HG03139 (cell line): ENCODE results near the gene ZCCHC13.
"Not testable (repeated sequence)": the region's sequence is repeated elsewhere in the genome, so short reads cannot be mapped to it uniquely, and the experiment has no call there.

ENCODE experiments used
- ATAC-seq: cut with Tn5 transposase; IDR thresholded peaks from one replicate; pipeline ENCODE4 v1.9.1; 2021; ENCODE audit not compliant: unreplicated experiment

Gene ZCCHC13

DNA sequence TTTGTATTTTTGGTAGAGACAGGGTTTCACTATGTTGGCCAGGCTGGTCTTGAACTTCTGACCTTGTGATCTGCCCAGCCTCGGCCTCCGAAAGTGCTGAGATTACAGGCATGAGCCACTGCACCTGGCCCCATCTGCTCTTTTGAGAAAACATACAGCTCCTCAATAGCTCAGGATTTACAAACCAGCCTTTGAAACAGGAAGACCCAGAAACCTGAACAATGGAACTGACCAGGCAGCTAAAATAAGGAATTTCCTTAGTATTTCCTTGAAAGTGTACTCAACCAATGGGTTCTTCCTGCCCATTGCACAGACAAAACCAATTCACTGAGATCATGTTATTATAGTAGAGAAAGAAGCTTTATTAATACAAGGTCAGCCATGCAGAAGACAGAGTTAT is 15.3 kb downstream of the ZCCHC13 start:
- not testable (repeated sequence) for ATAC-seq

DNA sequence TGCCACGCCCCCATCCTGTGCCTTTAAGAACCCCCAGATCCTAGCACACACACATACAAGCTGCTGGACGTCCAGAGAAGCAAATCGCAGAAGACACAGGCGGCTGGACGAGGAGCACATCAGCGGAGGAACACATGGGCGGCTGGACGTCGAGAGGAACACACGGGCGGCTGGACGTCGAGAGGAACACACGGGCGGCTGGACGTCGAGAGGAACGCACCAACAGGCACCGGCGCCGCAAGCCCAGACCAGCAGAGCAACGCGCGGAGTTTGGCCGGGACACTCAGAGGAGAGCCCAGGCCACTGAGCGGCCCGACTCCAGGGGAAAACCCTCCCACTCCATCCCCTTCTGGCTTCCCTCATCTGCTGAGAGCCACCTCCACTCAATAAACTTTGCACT is 17.2 kb downstream of the ZCCHC13 start:
- no peak for ATAC-seq

DNA sequence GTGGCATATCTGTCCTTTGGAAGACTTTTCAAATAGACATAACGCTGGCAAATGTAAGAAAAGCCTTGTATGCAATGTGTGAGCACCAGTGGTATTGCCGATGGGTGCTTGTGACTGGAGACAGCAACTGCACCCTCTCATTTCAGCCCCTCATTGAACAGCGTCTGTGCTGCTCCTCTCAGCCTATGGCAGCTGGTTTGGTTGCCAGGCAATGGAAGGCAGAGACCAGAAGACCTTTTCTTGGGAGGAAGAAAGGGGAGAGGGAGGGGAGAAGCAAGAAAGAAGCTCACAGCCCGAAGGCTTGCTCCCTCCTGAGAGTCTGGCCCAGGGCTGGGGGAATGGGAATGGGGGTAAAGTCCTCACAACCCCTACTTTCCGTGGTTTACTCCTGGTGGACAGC is 20.2 kb downstream of the ZCCHC13 start:
- no peak for ATAC-seq

DNA sequence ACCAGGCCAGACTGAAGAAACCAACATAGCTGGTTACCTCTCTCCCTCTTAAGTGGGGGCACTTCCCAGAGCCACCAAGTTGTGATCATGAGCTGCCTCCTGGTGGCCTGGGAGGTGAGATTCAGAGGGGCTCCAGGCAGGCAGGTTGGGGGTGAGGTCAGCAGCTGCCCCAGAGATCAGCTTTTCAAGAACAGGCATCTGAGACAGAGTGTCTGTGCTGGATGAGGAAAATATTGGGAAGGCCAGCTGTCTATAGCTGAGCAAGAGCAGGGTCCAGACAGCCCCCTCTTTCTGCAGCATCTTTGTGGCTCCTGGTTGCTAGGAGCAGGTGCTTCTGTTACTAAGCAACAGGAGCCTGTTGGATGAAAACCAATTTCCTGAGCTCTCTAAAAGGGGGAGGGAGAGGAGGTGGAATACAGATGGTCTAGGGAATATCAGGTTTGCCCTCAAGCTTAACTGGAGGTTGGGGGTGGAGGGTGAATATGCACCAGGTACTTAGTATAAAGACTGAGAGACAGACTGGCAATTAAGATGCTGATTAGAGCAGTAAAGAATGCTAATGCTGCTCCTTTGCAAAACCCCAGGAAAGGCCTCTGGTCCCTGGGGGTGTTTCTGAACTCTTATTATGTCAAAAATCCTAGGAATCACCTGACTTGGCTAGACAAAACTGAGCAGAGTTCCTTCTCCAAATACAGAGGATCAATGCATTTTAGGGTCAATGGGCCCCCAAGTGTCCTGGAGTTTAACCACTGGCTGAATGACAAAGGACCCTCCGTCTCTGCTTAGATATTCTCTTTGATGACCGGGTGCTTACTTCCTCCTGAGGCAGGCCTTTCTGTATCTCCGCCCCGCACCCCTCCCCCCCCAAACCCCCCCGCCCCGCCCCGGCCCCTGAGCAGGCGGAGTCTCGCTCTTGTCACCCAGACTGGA is 21.4 kb downstream of the ZCCHC13 start:
- no peak for ATAC-seq

DNA sequence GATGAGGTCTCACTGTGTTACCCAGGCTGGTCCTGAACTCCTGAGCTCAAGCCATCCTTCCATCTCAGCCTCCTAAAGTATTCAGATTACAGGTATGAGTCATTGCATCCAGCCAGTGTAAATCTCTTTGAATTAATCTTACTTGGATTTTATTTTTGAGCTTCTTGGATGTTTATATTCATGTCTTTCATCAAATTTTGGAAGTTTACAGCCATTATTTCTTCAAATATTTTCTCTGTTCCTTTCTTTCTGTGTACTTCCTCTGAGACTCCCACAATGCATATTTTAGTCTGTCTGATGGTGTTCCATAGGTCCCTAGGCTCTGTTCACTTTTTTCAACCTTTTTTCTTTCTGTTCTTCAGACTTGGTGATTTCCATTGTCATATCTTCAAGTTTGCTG is 34.9 kb downstream of the ZCCHC13 start:
- no peak for ATAC-seq

DNA sequence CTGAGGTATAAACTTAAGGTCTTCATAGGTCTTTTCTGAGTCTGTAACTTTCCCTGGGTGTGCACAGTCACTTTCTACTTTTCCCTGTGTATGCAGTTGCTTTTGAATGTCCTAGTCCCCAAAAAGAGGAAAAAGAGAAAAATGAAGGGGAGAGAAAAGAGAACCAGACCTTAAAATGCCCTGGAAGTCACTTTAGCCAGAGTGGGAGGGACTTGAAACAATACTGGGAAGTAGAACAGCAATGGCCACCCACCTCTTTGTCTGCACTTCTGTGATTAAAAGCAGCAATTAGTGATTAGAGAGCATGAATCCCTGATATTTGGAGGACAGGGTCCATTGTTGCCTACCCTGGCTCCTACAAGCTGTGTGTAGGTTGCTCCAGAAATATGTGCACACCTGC is 36.1 kb downstream of the ZCCHC13 start:
- no peak for ATAC-seq

DNA sequence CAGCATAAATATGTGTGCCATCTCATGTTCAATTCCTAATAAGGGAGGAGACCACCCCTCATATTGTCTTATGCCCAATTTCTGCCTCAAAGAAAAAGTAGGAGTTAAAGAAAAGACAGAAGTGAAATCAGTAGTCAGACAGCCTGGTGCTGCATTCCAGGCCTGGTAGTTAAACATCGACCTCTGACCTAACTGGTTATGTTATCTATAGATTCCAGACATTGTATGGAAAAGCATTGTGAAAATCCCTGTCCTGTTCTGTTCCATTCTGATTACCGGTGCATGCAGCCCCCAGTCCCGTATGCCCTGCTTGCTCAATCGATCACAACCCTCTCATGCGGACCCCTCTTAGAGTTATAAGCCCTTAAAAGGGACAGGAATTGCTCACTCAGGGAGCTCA is 38.2 kb downstream of the ZCCHC13 start:
- not testable (repeated sequence) for ATAC-seq

DNA sequence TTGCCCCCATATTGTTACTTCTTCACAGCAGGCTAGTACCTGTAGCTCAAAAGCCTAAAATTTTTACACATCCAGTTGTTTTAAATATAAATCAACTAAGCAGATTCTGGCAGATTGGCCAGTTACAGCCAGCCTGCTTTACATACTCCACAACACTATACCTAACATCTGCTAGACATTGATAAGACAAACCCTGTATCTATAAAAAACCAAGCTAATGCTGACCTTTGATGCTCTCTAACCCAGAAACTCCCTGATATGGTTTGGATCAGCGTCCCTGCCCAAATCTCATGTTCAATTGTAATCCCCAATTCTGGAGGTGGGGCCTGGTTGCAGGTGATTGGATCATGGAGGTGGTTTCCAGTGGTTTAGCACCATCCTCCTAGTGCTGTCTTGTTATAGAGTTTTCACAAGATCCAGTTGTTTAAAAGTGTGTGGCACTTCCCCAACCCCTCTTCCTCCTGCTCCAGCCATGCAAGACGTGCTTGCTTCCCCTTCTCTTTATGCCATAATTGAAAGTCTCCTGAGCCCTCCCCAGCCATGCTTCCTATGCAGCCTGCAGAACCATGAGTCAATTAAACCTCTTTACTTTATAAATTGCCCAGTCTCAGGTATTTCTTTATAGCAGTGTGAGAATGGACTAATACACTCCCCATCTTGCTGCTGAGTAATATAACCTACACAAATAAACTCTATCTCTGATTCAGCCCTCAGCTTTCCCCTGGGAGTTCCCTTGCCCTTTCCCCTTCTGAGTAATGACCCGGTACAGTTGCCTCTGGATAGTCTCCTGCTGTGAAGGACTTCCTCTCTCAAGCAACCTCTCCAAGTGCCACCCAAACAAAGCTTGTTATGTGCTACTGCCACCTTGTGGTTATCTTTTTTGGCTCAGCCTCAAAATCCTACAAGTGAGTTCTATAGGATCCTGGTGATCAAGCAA is 39.6 kb downstream of the ZCCHC13 start:
- no peak for ATAC-seq

DNA sequence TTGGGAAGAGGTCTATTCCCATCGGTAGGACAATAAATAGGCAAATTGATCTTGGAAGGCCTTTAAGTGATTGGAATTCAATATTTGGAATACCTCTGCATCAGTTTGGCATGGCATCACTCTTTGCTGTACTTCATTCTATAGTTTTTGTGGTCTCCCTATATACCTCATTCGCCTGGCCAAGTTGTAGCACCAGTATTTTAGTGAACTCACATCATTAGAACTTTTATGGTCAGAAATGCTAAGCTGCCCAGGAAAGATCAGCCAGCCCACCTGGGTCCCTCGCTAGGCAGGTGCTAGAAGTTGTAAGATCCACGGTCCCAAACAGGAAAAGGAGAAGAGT is 40.3 kb downstream of the ZCCHC13 start:
- no peak for ATAC-seq

DNA sequence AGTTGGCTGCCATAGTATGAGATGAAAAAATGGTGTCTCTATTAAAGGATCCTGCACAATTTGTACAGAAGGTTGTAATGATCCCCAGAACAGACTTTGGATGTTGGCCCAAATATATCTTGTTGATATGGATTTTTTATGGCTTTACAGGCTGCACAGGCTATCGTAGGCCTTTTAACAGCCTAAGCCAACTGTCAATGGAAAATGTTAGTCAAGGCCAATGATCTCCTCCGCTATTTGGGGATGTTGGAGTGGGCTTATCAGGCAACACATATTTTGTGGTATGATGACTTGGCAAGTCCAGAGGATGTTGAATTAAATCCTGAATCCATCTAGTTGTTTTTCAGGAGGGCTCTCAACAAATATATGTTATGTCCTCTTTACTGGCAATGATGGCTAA is 42.1 kb downstream of the ZCCHC13 start:
- no peak for ATAC-seq

DNA sequence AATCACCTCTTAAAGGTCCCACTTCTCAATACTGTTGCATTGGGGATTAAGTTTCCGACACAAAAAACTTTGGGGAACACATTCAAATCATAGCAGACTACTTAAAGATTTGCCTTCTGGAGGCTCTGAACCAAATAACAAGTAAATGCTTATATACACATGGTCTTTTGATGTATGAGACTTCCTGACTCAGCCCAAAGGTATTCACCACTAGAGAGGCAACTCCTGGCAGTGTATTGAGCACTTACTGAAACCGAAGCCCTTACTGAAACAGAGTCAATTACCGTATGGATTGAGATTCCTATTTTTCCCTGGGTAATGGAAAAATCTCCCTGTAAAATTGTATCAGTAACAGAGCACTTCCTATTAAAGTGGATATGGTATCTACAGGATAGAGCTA is 45.4 kb downstream of the ZCCHC13 start:
- no peak for ATAC-seq

DNA sequence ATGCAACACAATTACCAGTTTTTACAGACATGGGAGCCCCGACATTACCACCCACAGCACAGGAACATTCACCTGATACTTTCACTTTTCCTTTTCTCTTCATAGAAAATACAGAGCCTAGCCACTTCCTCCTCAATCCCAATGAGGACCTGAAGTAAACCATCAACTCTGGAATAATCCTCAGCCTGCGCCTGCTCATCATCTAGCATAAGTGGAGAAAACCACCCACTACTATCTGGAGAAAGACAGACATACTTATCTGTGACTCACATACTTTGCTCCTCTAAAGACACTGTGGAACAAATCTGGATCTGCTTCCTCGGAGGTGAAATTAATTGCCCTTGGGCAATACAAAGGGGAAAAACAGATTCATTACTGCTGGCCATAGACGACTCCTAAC is 47.8 kb downstream of the ZCCHC13 start:
- ATAC-seq, result no peak

DNA sequence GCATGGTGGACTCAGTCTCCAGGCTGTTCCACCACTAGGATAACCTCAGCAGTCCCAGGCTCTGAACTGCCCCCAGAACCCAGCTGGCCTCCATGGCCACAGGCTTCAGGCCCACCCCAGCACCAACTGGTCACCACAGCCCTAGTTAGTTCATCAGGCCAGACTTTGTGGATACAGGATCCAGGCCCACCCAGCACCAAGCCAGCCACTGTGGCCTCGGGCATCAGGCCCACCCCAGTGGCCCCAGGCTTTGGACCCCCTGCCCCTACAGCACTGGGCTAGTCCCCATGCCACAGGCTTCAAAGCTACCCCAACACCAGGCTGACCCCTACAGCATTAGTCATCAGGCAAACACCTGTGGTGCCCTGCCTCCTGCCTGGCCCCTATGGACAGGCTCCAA is 50.0 kb downstream of the ZCCHC13 start:
- no peak for ATAC-seq
